Gastrocnemius medialis (tissue), 4 donors: Measurements from ENCODE around the gene RAB5A. TPM values are rescaled to one million over a fixed set of nuclear protein-coding genes. Genes with fewer than 3 reads are reported as not detected.

ENCODE experiments used
- total RNA-seq, 4 donors: library from RNA; depleted of rRNA; stranded (reverse); fragments of >200 nt; gene quantifications; one replicate each; pipeline versions ENCODE4 v1.1.0 to v1.2.3, GENCODE V29; 2016

The RAB5A gene
- total RNA-seq, 4 donors from 2014 or later = 30.9 to 43.7 (median 35.5) TPM

Other genes with a start within 250 kb of the RAB5A start
- gene EFHB, start 12.9 kb upstream of the RAB5A start, total RNA-seq = not detected
- not detected for gene PP2D1, start 65.2 kb downstream of the RAB5A start, total RNA-seq
- gene KAT2B, start 93.3 kb downstream of the RAB5A start, total RNA-seq = 10 to 100 TPM; 39.4 to 87.3 (median 61.1) TPM
- under 1 TPM in 1 of 4 donors, not detected in 3; 0.18 TPM for gene SGO1, start 239.1 kb downstream of the RAB5A start, total RNA-seq